ENCODE data around the gene LGR4.
"Not testable (repeated sequence)": the region's sequence is repeated elsewhere in the genome, so short reads cannot be mapped to it uniquely, and the experiment has no call there.

The LGR4 gene

DNA sequence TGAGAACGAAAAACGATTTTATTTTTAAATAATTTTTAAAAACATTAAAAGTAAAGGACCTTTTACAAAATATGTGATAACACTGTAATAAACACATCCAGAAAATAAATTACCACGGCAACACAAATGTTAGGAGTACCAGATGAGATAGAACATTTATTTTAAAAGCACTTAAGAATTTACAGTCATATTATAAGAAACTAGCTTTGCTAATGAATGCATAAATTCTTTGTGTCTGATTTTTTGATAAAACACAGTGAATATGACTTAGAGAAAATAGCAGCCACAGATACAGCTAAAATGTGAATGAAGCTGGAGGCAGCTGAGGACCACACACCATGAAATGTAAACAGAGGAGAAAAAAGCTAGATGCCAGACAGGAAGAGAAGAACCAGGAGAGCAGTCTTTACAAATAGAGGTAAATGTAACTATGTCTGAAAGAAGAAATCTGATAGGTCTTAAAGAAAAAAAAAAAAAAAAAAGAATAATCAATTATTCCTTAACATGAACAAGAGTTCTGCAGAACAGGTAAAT, 124.2 kb downstream of the LGR4 start:
- no peak for DNase-seq (ENCODE audit: low spot score)

DNA sequence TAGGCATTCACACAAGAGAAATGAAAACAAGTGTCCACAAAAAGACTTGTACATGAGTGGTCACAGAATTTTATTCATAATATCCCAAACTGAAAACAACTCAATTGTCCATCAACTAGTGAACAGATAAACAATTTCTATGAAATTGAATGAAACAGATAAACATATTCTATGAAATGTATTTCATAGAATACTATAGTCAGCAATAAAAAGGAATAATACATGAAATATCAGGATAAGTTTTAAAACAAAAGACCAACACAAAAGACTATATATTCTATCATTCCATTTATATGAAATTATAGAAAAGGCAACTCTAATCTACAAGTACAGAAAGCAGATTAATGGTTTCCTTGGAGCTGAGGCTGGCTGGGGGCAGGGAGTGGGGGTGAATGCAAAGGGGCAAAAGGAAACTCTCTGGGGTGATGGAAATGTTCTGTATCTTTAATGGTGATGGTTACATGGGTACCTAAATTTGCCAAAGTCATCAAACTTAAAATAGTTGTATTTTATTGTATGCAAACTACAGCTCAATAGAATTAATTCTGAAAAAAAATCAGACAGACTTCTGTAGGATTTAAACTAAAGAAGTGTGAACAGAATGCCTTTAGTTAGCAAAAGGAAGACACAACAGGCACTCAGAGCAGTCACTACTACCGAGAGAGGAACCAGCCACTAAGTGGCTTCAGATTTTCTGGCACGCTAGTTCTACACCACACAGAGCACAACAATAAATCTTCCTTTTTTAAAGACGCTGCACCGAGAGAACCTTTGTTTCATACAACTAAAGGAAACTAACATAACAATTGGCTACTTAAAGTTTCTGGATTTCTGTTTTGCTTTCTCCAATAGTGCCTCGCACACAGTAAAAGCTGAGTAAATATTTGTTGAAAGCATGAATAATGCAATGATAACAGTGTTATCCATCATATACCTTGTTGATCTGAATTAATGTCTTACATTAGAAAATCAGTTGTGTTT, 124.9 kb downstream of the LGR4 start:
- no peak for DNase-seq (ENCODE audit: low spot score)

DNA sequence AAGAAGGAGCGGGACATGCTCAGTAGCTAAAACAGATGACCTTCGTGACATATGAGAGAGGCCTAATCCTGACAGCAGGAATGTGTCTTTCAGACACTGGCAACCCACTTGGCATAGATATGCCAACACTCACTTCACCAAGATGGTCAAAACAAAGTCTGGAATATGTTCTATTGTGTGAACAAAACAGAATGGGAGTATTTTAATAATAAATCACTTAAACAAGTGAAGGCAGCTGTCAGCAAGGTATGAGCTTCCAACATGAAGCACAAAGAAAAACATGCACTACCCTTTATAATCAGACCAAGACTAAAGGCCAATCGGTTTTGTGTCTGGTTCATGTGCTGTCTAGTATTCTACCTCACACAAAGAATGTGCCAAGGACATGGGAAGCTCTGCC, 132.6 kb downstream of the LGR4 start:
- DNase-seq (ENCODE audit: low spot score) = no peak

DNA sequence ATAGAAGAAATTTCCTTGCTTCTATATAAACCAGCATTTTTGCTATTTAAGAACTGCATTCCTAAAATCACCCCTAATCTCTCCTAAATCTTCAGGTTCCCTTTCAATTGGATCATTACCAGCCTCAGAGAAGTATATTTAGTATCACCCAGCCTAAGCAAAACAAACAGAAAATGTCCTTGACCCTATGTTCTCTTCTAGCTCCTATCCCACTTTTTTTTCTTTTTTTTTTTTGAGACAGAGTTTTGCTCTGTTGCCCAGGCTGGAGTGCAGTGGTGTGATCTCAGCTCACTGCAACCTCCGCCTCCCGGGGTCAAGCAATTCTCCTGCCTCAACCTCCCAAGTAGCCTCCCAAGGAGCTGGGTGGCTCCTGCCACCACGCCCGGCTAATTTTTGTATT, 137.8 kb downstream of the LGR4 start:
- DNase-seq (ENCODE audit: low spot score) = not testable (repeated sequence)

DNA sequence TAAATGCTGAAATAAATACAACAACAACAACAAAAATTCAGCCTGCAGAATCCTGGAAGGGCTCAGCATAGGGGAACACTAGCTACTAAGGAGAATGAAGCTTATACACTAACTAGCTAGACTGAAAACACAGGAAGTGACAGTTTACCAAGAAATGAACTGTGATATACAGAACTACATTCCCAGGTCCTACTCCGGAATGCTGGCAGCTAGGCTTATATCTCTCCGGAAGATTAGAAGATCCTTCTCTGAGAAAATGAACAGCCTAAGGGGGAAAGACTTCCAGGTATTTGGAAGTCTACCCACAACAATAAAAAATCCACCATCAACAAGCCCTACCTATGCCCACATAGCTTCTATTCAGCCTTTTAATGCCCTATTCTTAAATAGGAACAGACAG, 140.6 kb downstream of the LGR4 start:
- no peak for DNase-seq (ENCODE audit: low spot score)

DNA sequence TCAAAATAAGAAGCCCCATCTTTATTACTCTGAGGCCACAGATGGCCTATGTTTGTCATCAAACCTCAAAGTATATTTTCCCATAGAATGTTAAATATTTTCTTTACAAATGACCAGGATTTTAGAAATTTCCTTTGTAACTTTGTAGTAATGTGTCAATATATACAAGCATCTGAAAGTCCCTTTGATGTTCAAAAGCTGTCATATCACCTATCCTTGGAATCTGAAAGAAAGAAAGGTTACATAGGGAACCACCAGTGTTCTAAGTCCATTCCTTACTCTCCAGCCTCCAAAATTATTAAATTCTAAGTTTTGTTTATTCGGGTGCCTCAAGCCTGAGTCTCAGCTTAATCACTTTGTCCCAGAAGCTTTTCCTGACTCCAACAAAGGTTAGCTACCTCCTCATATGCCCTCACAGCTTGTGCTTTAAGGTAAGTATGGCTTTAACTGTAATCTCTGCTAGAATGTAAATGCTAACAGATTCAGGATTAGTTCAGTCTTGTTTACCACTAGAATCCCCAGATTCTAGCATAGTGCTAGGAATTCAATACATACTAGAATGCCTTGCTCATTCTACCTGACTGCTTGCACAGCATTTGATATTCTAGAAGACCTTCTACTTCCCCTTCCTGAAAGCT, 141.8 kb downstream of the LGR4 start:
- no peak for DNase-seq (ENCODE audit: low spot score)

DNA sequence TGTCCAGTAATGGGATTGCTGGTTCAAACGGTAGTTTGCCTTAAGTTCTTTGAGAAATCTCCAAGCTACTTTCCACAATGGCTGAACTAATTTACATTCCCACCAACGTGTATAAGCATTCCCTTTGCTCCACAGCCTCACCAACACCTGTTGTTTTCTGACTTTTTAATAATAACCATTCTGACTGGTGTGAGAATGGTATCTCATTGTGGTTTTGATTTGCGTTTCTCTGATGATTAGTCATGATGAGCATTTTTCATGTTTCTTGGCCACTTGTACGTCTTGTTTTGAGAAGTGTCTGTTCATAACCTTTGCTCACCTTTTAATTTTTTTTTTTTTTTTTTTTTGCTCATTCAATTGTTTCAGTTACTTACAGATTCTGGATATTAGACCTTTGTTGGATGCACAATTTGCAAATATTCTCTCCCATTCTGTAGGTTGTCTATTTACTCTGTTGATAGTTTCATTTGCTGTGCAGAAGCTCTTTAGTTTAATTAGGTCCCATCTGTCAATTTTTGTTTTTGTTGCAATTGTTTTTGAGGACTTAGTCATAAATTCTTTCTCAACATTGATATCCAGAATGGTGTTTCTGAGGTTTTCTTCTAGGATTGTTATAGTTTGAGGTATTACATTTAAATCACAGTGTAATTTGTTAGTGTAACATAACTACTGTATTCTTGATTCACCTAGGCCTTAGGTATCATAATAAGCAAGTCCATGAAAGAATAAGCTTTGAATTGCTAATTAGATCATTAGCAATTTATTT, 142.5 kb downstream of the LGR4 start:
- no peak for DNase-seq (ENCODE audit: low spot score)

DNA sequence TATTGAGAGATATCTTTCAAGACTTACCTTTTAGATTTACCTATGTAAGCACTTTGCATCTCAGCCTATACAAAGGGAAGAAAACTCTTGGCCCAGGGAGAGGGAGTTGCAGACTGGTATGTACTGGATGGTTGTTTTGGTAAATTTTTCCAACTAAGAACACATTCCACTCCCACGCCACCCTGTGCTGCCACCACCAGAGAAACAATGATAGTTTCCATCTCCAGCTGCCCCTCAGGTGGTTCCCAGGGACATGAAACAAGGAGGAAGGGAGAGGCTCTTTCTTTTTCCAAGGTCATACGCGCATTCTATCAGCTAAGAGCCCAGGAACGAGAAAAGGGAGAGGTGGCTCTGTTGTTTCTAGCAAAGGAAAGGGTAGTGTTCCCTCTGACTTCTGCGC, 144.0 kb downstream of the LGR4 start:
- DNase-seq (ENCODE audit: low spot score) = no peak

DNA sequence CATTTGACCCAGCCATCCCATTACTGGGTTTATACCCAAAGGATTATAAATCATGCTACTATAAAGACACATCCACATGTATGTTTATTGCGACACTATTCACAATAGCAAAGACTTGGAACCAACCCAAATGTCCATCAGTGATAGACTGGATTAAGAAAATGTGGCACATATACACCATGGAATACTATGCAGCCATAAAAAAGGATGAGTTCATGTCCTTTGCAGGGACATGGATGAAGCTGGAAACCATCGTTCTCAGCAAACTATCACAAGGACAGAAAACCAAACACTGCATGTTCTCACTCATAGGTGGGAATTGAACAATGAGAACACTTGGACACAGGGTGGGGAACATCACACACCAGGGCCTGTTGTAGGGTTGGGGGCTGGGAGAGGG, 145.5 kb downstream of the LGR4 start:
- DNase-seq (ENCODE audit: low spot score) = not testable (repeated sequence)

DNA sequence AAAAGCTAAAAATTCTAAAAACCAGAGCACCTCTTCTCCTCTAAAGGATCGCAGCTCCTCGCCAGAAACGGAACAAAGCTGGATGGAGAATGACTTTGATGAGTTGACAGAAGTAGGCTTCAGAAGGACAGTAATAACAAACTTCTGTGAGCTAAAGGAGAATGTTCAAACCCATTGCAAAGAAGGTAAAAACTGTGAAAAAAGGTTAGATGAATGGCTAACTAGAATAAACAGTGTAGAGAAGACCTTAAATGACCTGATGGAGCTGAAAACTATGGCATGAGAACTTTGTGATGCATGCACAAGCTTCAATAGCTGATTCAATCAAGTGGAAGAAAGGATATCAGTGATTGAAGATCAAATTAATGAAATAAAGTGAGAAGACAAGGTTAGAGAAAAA, 150.4 kb downstream of the LGR4 start:
- DNase-seq (ENCODE audit: low spot score) = not testable (repeated sequence)

DNA sequence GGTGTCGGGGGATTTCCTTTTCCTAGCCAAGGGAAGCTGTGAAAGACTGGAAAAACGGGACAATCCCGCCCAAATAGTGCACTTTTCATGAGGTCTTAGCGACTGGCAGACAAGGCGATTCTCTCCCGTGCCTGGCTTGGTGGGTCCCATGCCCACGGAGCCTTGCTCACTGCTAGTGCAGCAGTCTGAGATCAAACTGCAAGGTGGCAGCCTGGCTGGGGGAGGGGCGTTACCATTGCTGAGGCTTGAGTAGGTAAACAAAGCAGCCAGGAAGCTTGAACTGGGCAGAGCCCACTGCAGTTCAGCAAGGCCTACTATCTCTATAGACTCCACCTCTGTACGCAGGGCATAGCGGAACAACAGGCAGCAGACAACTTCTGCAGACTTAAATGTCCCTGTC, 151.2 kb downstream of the LGR4 start:
- not testable (repeated sequence) for DNase-seq (ENCODE audit: low spot score)

DNA sequence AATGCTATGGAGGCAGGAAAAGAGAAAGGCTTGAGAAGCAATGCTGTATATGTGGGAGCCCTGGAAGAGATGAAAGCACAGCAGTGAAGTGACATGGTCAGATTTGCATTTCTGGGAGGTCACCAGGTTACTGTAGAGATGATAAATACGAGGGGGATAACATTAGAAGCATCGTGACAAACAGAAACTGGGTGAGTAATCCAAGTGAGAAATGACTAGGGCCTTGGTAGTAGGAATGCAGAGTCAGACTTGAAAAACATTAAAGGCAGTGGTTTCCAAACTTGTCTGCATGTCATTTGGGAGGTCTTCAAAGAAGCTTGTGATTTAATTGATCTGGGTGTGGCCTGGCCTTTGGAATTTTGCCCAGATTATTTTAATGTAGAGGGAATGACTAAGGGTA, 153.5 kb downstream of the LGR4 start:
- DNase-seq (ENCODE audit: low spot score) = no peak

DNA sequence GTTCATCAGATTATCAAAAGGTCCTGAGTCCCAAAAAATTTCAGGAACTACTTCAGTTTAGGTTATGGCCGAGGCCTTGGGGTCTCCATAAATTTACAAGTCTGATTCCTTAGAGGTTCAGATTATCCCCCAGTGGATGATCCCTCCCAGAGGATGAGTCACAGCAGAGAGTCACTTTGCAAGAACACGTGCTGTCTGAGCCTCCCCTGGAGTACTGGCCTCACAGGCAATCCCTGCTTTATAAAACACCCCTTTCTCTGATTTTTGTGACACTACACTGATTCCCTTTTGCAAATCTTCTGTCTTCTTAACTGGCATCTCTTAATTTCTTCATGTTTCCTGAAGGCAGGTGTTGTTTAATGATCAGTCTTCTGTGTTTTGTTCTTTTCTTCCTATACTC, 154.8 kb downstream of the LGR4 start:
- DNase-seq (ENCODE audit: low spot score) = no peak
